Skin epidermis (tissue), 12 donors: ENCODE data around the gene MRPL33.
A peak's percentile ranks its signal among the peaks of the same experiment; 100 is the strongest.

Experiments used
- H3K27ac ChIP-seq, 21 experiments: fragments of 200-600 bp; sonication (generic) in 11 of 21; one replicate each; pipeline ENCODE4 v1.5.0; 2020; ENCODE audit warnings: mild to moderate bottlenecking in 3 of 21, inconsistent platforms in 2 of 21, moderate library complexity in 2 of 21
- H3K4me3 ChIP-seq, 7 experiments: fragments of 200-600 bp; sonication (generic) in 2 of 7; one replicate each; pipeline ENCODE4 v1.5.0; 2020; ENCODE audit warnings: inconsistent platforms in 2 of 7, mild to moderate bottlenecking in 2 of 7, moderate library complexity in 1 of 7

Gene MRPL33

GRCh38 chr2:27766287-27766661 lies 5.2 kb upstream of the MRPL33 start:
- no peak overlapping the region for H3K27ac ChIP-seq
- peak overlapping the region in 1 of 7 experiments; percentile 14 for H3K4me3 ChIP-seq

- peak overlapping the region; percentile 47 to 88 (median 58) for H3K4me3 ChIP-seq
- H3K27ac ChIP-seq: peak overlapping the region in 20 of 21 experiments; percentile 54 to 96 (median 88)
Measured at GRCh38 chr2:27771202-27771547, 344 bp upstream of the MRPL33 start.

GRCh38 chr2:27772804-27773203 lies 1.3 kb downstream of the MRPL33 start:
- peak overlapping the region in 6 of 7 experiments; percentile 47 to 88 (median 64) for H3K4me3 ChIP-seq
- H3K27ac ChIP-seq: peak overlapping the region in 9 of 21 experiments; percentile 29 to 94 (median 92)

- H3K4me3 ChIP-seq: no peak overlapping the region
- H3K27ac ChIP-seq: peak overlapping the region in 4 of 21 experiments; percentile 4 to 51 (median 43)
Measured at GRCh38 chr2:27773959-27774358, 2.4 kb downstream of the MRPL33 start.

- Histone ChIP-seq H3K27ac (peak overlapping the region in 5 of 21 experiments; percentile 10 to 32 (median 25)), H3K4me3 (no peak overlapping the region)
Measured at GRCh38 chr2:27776097-27776496, 4.6 kb downstream of the MRPL33 start.

- no peak overlapping the region for H3K4me3 ChIP-seq
- peak overlapping the region in 5 of 21 experiments; percentile 1 to 32 (median 15) for H3K27ac ChIP-seq
Measured at GRCh38 chr2:27776696-27777095, 5.2 kb downstream of the MRPL33 start.

GRCh38 chr2:27779417-27780055 lies 8.0 kb downstream of the MRPL33 start:
- no peak overlapping the region for H3K4me3 ChIP-seq
- H3K27ac ChIP-seq: peak overlapping the region in 14 of 21 experiments; percentile 5 to 83 (median 45)

GRCh38 chr2:27781496-27781895 lies 10.0 kb downstream of the MRPL33 start:
- Histone ChIP-seq H3K4me3 (no peak overlapping the region), H3K27ac (peak overlapping the region in 1 of 21 experiments; percentile 27)

GRCh38 chr2:27782701-27783100 lies 11.2 kb downstream of the MRPL33 start:
- no peak overlapping the region for H3K27ac ChIP-seq
- no peak overlapping the region for H3K4me3 ChIP-seq

- no peak overlapping the region for H3K4me3 ChIP-seq
- H3K27ac ChIP-seq: no peak overlapping the region
Measured at GRCh38 chr2:27790796-27791195, 19.3 kb downstream of the MRPL33 start.

GRCh38 chr2:27792759-27793158 lies 21.2 kb downstream of the MRPL33 start:
- no peak overlapping the region for H3K4me3 ChIP-seq
- peak overlapping the region in 1 of 21 experiments; percentile 23 for H3K27ac ChIP-seq

GRCh38 chr2:27795093-27795834 lies 23.7 kb downstream of the MRPL33 start:
- Histone ChIP-seq H3K27ac (peak overlapping the region in 12 of 21 experiments; percentile 4 to 85 (median 47)), H3K4me3 (no peak overlapping the region)

GRCh38 chr2:27795868-27796277 lies 24.4 kb downstream of the MRPL33 start:
- Histone ChIP-seq H3K27ac (peak overlapping the region in 12 of 21 experiments; percentile 4 to 85 (median 47)), H3K4me3 (no peak overlapping the region)

GRCh38 chr2:27796791-27797765 lies 25.6 kb downstream of the MRPL33 start:
- H3K4me3 ChIP-seq: no peak overlapping the region
- peak overlapping the region in 13 of 21 experiments; percentile 26 to 85 (median 70) for H3K27ac ChIP-seq

GRCh38 chr2:27797841-27798240 lies 26.3 kb downstream of the MRPL33 start:
- H3K27ac ChIP-seq: peak overlapping the region in 9 of 21 experiments; percentile 23 to 87 (median 73)
- no peak overlapping the region for H3K4me3 ChIP-seq

GRCh38 chr2:27798486-27798885 lies 27.0 kb downstream of the MRPL33 start:
- H3K27ac ChIP-seq: peak overlapping the region in 15 of 21 experiments; percentile 22 to 87 (median 69)
- H3K4me3 ChIP-seq: no peak overlapping the region

GRCh38 chr2:27798948-27799645 lies 27.6 kb downstream of the MRPL33 start:
- Histone ChIP-seq H3K27ac (peak overlapping the region in 18 of 21 experiments; percentile 23 to 90 (median 71)), H3K4me3 (no peak overlapping the region)

- Histone ChIP-seq H3K4me3 (no peak overlapping the region), H3K27ac (peak overlapping the region in 18 of 21 experiments; percentile 10 to 90 (median 68))
Measured at GRCh38 chr2:27799646-27800010, 28.1 kb downstream of the MRPL33 start.

GRCh38 chr2:27800856-27801255 lies 29.3 kb downstream of the MRPL33 start:
- Histone ChIP-seq H3K4me3 (no peak overlapping the region), H3K27ac (peak overlapping the region in 7 of 21 experiments; percentile 54 to 82 (median 69))
